ENCODE data around the gene JKAMP. TPM values are rescaled to one million over a fixed set of nuclear protein-coding genes. Genes with fewer than 3 reads are reported as not detected.

JKAMP gene
- total RNA-seq, 1 donor from 2014 or later: 39.5 TPM

DNA sequence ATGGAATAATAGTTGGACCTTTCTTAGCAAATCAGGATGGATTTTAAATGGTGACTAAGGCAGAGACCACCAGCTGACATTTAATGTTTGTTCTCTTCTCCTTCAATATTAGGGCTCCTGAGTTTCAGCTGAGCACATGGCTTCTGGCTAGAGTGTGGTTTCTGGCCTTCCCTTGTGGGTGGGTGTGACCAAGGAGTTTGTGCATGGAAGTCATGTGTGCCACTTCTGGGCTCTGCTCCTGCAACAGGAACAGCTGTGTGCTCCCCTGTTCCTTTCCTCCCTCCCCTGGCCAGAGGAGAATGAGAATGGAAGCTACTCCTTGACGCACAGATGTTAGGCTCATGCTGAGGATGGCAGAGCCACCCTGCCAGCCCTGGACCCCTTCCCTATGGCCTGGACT, 48.1 kb downstream of the JKAMP start:
- H3K4me1 Mint-ChIP-seq (ENCODE audit: unreplicated experiment): peaks cover 5% of the 10 kb centered on the region

DNA sequence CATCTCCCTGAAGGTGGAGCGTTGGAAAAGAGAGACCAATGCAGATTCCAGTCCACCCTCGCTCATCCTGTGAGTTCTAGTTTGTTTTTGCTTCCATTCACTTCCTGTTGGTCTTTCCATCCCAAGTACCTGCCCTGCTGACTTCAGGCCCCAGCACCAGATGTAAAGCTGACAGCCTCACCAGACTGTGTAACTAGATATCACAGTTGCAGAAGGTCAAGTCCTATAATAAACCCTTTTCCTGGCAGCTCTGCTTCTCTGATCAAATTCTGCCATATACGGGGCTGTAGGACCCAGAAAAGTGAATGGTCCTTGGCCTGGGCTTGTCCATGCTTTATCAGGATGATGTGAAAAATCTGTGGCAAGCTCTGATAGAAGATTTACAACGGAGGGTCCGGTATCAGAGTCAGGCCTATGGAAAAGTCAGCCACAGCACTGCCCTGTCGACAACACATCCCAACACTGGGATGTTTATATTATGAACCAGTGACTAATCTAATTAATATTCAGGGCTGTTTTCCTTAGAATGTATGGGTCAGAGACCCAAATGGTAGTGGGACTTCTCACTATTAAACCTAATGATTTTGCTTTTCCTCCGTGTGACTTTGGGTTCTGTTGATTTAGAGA, 50.2 kb downstream of the JKAMP start:
- no peaks in the 10 kb centered on the region for H3K36me3 Mint-ChIP-seq
- TF ChIP-seq, protein P1, sequence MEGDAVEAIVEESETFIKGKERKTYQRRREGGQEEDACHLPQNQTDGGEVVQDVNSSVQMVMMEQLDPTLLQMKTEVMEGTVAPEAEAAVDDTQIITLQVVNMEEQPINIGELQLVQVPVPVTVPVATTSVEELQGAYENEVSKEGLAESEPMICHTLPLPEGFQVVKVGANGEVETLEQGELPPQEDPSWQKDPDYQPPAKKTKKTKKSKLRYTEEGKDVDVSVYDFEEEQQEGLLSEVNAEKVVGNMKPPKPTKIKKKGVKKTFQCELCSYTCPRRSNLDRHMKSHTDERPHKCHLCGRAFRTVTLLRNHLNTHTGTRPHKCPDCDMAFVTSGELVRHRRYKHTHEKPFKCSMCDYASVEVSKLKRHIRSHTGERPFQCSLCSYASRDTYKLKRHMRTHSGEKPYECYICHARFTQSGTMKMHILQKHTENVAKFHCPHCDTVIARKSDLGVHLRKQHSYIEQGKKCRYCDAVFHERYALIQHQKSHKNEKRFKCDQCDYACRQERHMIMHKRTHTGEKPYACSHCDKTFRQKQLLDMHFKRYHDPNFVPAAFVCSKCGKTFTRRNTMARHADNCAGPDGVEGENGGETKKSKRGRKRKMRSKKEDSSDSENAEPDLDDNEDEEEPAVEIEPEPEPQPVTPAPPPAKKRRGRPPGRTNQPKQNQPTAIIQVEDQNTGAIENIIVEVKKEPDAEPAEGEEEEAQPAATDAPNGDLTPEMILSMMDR (conservative IDR thresholded peaks at IDR 0.05): no peak

More for the DNA sequence above, 48.1 kb downstream of the JKAMP start:
- TF ChIP-seq, protein P1 (conservative IDR thresholded peaks at IDR 0.05): no peak
- no peak for DNase-seq (ENCODE audit: extremely low spot score, unreplicated experiment)
- Mint-ChIP-seq H3K27ac (no peak overlapping the region), H3K9me3 (no peaks in the 10 kb centered on the region), H3K27me3 (peaks cover 3% of the 10 kb centered on the region), H3K36me3 (no peaks in the 10 kb centered on the region), H3K4me3 (no peak overlapping the region)

DNA sequence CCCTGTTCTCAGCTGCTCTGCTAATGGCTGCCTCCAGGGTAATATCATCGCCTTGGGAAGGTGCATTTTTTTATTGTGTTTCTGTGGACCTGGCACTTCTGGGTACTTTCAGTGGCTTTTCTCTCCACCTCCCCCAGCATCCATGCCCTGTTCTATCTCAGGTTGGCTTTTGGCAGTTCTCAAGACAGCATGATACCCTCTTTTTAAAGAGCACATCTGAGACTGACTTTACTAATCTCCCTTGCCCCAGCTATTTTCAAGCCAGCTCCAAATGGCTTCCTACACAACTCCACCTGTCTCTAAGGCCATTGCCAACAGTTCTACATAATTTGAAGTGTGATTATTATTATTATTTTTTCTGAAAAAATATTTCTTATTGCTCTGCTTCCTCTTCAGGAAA, 53.2 kb downstream of the JKAMP start:
- Mint-ChIP-seq H3K27me3 (no peaks in the 10 kb centered on the region), H3K27ac (no peak overlapping the region), H3K4me1 (ENCODE audit: unreplicated experiment) (peaks cover 5% of the 10 kb centered on the region), H3K9me3 (no peaks in the 10 kb centered on the region), H3K36me3 (no peaks in the 10 kb centered on the region), H3K4me3 (no peak overlapping the region)
- no peak for DNase-seq (ENCODE audit: extremely low spot score, unreplicated experiment)
- TF ChIP-seq, protein P1 (conservative IDR thresholded peaks at IDR 0.05): no peak

More for the DNA sequence above, 50.2 kb downstream of the JKAMP start:
- Mint-ChIP-seq H3K27me3 (no peaks in the 10 kb centered on the region), H3K9me3 (no peaks in the 10 kb centered on the region), H3K27ac (no peak overlapping the region), H3K4me1 (ENCODE audit: unreplicated experiment) (peaks cover 5% of the 10 kb centered on the region), H3K4me3 (no peak overlapping the region)
- no peak for DNase-seq (ENCODE audit: extremely low spot score, unreplicated experiment)

DNA sequence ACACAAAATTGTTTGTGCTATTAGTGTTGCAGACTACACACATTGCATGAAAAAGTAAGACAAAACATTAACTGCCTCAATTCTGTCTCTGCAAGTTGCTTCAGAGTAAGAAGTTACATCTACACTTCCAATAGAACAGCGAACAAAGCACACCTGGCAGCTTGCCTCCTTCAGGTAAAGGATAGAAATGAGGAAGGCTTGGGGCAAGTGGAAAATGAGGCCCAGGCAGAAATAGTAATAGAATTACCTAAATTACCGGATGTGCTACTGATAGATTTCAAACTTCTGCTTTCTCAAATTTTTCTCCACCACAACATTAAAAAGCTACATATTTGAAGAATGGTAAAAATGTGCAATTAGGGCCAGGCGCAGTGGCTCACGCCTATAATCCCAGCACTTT, 54.6 kb downstream of the JKAMP start:
- Mint-ChIP-seq H3K36me3 (no peaks in the 10 kb centered on the region), H3K27me3 (no peaks in the 10 kb centered on the region), H3K9me3 (no peaks in the 10 kb centered on the region), H3K4me1 (ENCODE audit: unreplicated experiment) (peaks cover 5% of the 10 kb centered on the region), H3K4me3 (no peak overlapping the region), H3K27ac (no peak overlapping the region)
- no peak for DNase-seq (ENCODE audit: extremely low spot score, unreplicated experiment)
- TF ChIP-seq, protein P1 (conservative IDR thresholded peaks at IDR 0.05): no peak

DNA sequence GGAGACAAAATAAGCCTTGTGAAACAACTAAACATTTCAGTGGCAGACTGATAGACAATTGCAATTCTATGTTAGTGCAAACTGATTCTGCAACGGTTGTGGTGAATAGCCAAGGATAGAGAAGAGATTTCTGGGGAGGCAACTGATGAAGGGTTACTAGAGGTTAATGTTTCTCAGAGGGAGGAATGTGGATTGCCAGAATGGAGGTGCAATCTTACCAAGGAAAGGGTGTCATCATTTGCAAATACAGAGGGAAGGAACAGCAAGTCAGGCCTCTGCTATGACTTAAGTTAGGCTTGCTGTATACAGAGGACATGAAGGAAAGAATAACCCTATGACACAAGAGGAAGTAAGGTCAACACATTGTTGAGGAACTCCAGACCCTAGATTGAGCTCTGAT, 56.5 kb downstream of the JKAMP start:
- H3K4me3 Mint-ChIP-seq: no peak overlapping the region
- H3K27ac Mint-ChIP-seq: no peak overlapping the region
- TF ChIP-seq, protein P1 (conservative IDR thresholded peaks at IDR 0.05): no peak
- H3K4me1 Mint-ChIP-seq (ENCODE audit: unreplicated experiment): no peaks in the 10 kb centered on the region
- DNase-seq (ENCODE audit: extremely low spot score, unreplicated experiment): no peak
- H3K9me3 Mint-ChIP-seq: no peaks in the 10 kb centered on the region
- no peaks in the 10 kb centered on the region for H3K36me3 Mint-ChIP-seq
- no peaks in the 10 kb centered on the region for H3K27me3 Mint-ChIP-seq

Measured in type B pancreatic cell (in vitro differentiated cells).